Neural crest cell (in vitro differentiated cells): Measurements from ENCODE around the gene NRSN1. TPM values are rescaled to one million over a fixed set of nuclear protein-coding genes. Genes with fewer than 3 reads are reported as not detected.

Experiments used
- DNase-seq: peaks from one replicate; pipeline ENCODE4 v3.0.0; 2021; ENCODE audit warnings: low read depth, mixed read lengths, low spot score
- H3K27ac Mint-ChIP-seq: one replicate; pipeline ENCODE4 v1.8.0; 2021; ENCODE audit warnings: mild to moderate bottlenecking, mixed read lengths; ENCODE audit not compliant: unreplicated experiment
- H3K27me3 Mint-ChIP-seq: 2 replicates; pipeline ENCODE4 v1.8.0; 2021; ENCODE audit warnings: low read depth, mild to moderate bottlenecking, mixed read lengths
- H3K36me3 Mint-ChIP-seq: 2 replicates; pipeline ENCODE4 v1.8.0; 2021; ENCODE audit warnings: low read depth, mild to moderate bottlenecking, mixed read lengths
- H3K4me1 Mint-ChIP-seq: 2 replicates; pipeline ENCODE4 v1.8.0; 2021; ENCODE audit warnings: mixed read lengths
- H3K4me3 Mint-ChIP-seq: one replicate; pipeline ENCODE4 v1.8.0; 2021; ENCODE audit warnings: mild to moderate bottlenecking, mixed read lengths
- H3K9me3 Mint-ChIP-seq: 2 replicates; pipeline ENCODE4 v1.8.0; 2021; ENCODE audit warnings: mixed read lengths
- CTCF ChIP-seq: fragments of 200-600 bp; sonication (generic); conservative IDR thresholded peaks from 2 replicates; pipeline ENCODE4 v1.5.0; 2021; ENCODE audit warnings: antibody characterized with exemption, mild to moderate bottlenecking
- total RNA-seq: library from RNA; stranded (reverse); gene quantifications from 2 replicates; pipeline ENCODE4 v1.2.1, GENCODE V29; 2021

Gene NRSN1
- total RNA-seq, 1 donor from 2014 or later, result 0.54 TPM

- no peak for DNase-seq
- H3K4me1 Mint-ChIP-seq, result no peaks in the 10 kb centered on the region
- H3K4me3 Mint-ChIP-seq, result no peak overlapping the region
- peaks cover 3% of the 10 kb centered on the region for H3K9me3 Mint-ChIP-seq
- no peaks in the 10 kb centered on the region for H3K36me3 Mint-ChIP-seq
- no peaks in the 10 kb centered on the region for H3K27me3 Mint-ChIP-seq
- no peak overlapping the region for H3K27ac Mint-ChIP-seq
- TF ChIP-seq CTCF, result no peak
Measured at GRCh38 chr6:24191346-24191745, 65.3 kb downstream of the NRSN1 start.

- Mint-ChIP-seq H3K4me1 (no peaks in the 10 kb centered on the region), H3K27me3 (no peaks in the 10 kb centered on the region), H3K27ac (no peak overlapping the region), H3K4me3 (no peak overlapping the region), H3K9me3 (peaks cover 3% of the 10 kb centered on the region), H3K36me3 (no peaks in the 10 kb centered on the region)
- no peak for TF ChIP-seq CTCF
- DNase-seq, result no peak
Measured at GRCh38 chr6:24193364-24193763, 67.3 kb downstream of the NRSN1 start.

GRCh38 chr6:24194978-24195700, 69.1 kb downstream of the NRSN1 start:
- DNase-seq, result no peak
- no peak overlapping the region for H3K4me3 Mint-ChIP-seq
- peaks cover 3% of the 10 kb centered on the region for H3K9me3 Mint-ChIP-seq
- no peak for TF ChIP-seq CTCF
- H3K4me1 Mint-ChIP-seq, result no peaks in the 10 kb centered on the region
- H3K27me3 Mint-ChIP-seq, result no peaks in the 10 kb centered on the region
- H3K36me3 Mint-ChIP-seq, result no peaks in the 10 kb centered on the region
- H3K27ac Mint-ChIP-seq, result no peak overlapping the region

GRCh38 chr6:24195836-24196597, 70.0 kb downstream of the NRSN1 start:
- H3K27ac Mint-ChIP-seq, result no peak overlapping the region
- no peak for DNase-seq
- H3K36me3 Mint-ChIP-seq, result peaks cover 5% of the 10 kb centered on the region
- peaks cover 9% of the 10 kb centered on the region for H3K9me3 Mint-ChIP-seq
- no peaks in the 10 kb centered on the region for H3K27me3 Mint-ChIP-seq
- TF ChIP-seq CTCF, result no peak
- no peak overlapping the region for H3K4me3 Mint-ChIP-seq
- no peaks in the 10 kb centered on the region for H3K4me1 Mint-ChIP-seq

Other genes starting within 250 kb of the NRSN1 start
- 0.30 TPM in 1 of 2 replicates, not detected in the other for gene DCDC2, start 231.8 kb downstream of the NRSN1 start, total RNA-seq